NOMO-1 treated with DMSO at 0.1 percent for 48 hours (cell line): ENCODE measurements around the gene SPRTN.

Experiments
- DNase-seq: peaks from one replicate; lab custom pipeline; 2025; ENCODE audit not compliant: unreplicated experiment; lab: John Stamatoyannopoulos, UW

The SPRTN gene

DNA sequence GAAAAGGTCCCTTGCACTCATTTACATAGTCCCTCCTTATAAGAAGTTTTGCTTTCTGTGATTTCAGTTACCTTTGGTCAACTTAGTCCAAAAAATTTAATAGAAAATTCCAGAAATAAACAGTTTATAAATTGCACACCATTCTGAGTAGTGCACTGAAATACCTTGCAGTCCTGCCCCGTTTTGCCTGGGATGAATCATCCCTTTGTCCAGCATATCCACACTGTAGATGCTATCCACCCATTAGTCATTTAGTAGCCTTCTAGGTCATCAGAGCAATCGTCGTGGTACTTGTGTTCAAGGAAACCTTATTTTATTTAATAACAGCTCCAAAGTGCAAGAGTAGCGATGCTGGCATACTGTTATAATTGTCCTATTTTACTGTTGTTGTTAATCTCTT is 38.0 kb downstream of the SPRTN start:
- no peak for DNase-seq

DNA sequence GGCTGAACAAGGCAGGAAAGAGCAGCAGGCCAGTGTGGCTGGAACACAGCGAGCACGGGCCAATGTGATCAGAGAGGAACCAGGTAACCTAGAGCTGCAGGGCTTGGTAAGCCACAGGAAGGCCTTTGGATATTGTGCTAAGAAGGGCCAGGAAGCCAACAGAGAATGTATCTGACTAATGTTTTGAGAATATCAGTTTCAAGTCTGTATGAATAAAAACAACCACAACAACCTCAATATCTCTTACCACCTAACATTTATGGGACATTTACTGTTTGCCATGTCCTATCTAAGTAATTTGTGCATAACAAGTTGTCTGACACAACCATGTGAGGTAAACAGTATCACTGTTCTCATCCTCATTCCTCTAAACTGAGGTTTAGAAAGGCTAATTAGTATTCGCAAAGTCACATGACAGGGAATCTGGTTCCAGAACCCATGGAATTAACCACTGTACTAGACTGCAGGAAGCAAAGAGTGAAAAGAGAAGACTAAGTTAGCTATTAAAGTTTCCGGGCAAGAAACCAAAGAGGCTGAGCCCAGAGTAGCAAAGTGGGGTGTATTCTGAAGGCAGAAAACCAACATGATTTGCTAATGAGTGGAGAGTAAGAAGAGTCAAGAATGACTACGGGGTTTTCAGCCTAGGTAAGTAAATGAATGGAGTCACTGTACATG is 38.9 kb downstream of the SPRTN start:
- DNase-seq: no peak

DNA sequence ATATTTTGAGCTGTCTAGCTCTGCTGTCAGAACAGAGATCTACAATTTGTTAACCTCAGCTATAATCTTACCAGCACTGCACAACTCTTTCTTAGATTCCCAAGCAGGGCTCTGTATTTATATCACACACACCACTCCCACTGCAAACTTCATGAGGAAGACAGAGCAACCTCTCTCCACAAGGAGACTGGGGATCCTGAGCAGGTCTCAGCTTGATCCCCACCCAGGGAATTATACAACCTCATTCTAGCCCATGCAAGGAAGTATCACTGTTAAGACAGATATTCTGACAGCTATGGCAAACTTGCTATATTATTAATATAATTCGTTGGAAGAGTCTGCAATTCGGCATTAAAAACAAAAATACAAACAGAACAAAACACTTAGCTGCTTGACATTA is 43.6 kb downstream of the SPRTN start:
- DNase-seq: no peak

DNA sequence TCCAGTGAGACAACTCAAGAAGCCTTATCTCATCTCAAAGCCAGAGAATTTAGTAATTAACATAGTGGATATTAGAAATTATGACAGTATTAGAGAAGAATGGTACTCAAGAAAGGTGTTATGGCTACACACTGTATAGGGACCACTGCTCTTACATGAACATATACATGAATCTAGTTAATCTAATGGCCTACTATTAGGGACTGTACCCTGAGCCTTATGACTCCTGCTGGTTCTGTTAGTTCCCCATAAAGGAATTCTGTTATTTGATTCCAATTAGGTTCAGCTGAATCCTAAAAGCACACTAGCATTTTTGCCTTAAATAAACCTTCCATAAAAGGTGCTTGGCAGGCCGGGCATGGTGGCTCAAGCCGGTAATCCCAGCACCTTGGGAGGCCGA is 44.3 kb downstream of the SPRTN start:
- no peak for DNase-seq

DNA sequence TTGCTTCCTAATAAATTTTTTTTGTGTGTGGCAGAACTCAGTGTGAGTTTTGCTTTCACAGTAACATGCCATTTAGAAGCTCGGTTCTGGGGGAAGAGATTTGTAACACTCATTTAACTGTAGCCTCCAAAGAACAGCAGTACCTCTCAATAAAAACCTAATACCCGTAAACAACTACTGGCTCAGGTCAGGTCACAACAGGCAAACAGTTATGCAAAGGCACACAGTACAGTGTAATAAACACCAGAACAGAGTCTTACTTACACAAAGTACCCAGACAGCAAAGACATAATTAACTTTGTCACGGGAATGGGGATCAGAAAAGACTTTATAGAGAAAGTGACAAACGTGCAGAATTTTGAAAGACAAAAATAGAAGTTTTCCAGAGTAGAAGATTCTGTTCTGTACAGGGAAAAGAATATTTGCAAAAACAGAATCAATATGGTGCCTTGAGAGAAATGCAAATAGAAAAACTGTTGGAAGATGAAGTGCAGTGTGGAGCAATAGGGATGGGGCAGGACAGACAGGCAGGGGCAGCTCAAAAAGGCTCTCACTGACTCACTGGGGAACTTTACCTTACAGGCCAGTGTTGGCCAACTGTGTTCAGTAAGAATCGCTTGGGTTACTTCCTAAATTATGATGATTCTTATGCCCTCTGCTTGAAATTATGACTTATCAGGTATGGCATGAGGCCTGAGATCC is 45.2 kb downstream of the SPRTN start:
- DNase-seq: peak; percentile 79

DNA sequence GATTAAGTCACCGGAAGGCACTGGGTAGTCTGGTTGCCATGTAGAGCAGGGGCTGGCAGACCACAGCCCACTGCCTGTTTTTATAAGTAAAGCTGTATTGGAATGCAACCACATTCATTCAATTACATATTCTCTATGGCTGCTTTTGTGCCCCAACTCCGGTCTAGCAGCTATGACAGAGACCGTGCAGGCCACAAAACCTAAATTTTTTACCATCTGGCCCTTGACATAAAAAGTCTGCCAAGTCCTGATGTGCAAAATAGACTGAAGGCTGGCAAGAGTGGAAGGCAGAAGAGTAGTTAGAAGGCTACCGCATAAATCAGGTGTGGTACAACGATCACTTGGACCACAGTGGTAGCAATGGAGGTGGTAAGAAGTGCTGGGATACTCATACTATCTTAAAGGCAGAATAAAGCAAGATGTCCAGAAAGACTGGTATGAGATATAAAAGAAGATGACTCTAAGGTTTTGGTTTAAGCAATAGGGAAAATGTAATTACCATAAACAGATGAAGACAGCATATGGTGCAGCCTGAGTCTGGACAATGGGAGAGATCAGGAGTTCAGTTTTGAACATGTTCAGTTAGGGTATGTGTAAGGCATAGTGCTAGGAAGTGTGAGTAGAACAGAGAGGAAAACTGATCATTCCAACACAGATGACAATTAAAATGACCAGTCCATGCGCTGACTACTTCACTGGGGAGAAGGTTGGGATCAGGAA is 46.8 kb downstream of the SPRTN start:
- no peak for DNase-seq

DNA sequence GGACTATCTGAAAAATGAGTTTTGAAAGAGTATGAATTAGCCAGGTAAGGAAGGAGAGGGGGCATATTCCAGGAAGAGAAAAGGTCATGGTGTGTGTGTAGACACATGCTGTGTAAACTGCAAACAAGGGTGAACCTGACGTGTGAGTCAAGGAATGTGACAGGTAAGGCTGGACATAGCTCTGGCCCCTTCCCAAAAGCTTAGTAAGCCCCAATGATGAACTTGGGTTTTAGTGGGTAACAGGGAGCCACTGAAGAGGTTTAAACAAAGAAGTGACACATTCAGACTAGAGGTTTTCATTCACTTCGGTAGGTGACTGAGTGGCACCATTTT is 47.3 kb downstream of the SPRTN start:
- DNase-seq: no peak

DNA sequence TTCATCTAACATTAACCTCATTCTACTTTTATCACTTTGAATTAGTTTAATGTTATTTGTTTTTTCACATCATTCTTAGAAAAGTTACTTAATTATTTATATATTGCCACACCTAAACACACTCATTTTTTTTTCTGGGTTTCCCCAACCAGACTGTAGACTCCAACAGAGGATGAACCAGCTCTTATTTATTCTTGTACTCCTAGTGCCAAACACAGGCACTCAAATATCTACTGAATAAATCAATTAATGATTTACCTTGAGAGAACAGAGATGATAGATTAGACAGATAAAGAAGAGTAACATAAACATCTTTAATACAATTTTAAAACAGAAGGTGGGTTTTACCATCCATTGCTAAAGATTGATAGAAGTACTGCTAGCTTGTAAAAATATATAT is 48.4 kb downstream of the SPRTN start:
- DNase-seq: no peak

DNA sequence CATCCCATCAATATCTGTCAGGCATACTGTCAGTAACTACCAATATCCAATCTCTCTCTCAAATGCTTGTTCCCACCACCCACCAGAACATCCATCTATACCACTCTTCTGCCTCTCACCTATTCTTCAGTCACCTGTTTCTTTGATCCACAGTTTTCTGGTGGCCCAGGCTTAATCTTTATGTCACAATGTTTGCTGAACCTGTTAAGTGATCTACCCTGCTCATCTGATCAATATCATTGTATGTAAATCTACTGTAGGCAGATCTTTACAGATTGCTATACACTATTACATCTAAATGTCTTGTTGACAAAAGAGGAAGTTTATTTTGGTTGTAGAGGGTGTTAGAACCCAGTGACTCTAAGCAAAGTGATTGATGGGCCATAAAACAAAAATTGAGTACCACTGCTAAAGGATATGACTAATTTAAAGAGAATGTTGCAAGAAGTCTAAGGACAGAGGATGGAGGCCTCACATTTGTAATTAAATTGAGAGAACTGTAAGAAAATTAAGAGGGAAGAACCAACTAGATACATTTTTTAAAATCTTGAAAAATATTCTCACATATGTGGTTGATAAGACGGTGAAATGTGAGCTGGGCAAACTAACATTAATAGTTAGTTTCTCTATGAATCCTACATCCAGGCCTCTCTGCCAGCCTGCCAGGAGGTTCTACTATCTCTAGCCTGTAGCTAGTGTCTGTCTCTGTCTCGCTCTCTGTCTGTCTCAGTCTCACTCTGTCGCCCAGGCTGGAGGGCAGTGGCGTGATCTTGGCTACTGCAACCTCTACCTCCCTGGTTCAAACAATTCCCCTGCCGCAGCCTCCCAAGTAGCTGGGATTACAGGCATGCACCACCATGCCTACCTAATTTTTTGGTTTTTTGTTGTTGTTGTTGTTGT is 49.9 kb downstream of the SPRTN start:
- peak; percentile 96 for DNase-seq

DNA sequence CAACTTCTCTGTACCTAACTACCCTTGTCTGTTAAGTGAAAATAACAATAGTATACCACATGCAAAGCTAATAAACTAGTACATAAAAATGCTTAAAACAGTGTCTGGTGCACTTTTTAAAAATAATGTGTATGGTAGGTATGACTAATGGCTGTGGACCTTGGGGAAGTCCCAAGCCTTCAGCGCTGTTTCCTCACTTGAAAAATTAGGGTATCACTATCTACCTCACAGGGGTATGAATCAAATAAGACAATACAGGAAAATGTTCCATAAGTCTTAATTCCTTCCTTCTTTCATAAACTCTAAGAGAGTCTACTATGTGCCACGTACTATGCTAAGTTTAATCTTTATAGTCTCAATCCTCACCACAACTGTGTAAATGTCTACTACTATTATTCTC is 52.0 kb downstream of the SPRTN start:
- DNase-seq: no peak

DNA sequence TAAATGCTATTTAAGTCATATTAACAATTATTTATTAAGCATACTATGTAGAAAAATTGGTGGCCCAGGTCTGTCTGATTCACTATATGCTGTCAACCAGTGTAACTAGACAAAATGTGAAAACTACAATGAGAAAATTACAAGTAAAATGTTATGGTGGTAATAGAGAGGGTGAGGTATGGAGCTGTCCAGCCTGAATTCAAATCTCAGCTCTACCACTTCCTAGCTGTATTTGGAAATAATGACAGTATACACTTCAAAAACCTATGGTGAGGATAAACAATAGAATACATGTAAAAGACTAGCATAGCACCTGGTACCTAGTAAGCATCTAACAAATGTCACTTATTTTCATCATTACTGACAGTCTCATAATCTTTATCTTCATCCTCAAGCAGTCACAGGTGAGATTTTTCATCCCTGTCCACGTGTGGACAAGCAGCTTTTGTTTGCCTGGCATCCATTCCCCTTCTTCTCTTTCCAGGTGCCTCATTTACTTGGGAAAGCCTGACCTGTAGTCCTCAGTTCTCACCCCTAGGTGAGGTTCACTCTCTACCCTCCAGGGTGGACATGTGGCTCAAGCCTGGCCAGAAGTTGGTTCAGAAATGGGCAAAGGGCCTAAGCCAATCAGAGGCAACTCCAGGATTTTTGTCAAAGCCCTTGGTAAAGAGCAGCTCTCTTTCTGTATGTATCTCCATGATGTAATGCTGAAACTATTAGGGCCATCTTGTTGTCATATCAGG is 54.5 kb downstream of the SPRTN start:
- DNase-seq: no peak

DNA sequence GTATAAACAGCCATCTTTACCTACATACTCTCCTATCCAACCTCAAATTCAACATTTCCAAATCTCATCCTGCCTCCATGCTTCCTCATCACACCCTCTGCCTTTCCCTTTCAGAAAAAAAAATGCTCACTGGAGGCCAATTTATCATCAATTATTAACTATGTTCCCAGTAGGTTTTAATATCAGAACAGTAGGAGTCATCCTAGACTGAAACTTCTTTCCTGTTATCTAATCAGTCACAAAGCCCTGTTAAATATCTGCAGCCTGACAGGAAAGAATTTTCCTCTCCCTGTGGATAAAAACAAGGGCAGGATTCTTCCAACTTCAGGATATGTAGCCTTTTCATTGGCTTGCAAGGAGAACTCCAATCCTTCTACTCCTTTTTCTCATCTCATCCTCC is 55.6 kb downstream of the SPRTN start:
- DNase-seq: no peak

DNA sequence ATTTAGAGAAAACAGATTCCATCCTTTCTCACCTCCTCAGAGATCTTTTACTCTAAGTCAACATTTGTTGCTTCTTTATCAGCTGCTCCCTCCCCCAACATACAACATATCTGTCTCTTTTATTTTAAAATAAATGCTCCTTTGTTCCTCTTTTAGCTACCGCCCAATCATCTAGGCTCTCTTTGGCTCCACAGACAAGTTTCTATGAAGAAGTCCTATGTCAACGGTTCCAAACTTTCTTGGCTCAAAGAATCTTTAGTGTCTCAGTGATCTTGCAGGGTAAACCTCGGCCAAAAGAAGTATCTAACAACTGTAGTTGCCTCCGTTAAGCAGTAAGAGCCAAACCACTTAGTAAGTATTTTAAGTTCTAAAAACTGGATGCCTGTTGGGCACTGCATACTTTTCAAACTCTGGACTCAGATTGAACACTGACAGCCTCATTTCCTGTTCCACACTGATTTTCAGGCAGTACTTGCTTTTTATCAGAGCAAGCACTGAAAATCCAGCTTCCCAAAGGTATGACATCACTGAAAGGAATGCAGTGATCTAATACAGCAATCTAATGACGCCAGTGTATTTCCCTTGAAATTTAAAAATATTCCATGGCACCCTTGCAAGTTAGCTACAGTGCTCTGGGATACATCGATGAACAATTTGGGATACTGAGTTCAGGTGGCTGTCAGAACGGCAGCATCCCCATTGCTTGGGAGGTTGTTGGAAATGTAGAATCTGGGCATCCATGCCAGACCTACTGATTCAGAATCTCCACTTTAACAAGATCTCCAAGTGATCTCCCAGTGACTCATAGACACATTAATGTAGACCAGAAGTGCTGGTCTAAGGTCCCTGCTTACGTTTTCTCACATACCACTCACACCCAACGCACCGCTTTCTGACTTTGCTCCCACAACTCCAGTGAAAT is 57.2 kb downstream of the SPRTN start:
- DNase-seq: peak; percentile 68

DNA sequence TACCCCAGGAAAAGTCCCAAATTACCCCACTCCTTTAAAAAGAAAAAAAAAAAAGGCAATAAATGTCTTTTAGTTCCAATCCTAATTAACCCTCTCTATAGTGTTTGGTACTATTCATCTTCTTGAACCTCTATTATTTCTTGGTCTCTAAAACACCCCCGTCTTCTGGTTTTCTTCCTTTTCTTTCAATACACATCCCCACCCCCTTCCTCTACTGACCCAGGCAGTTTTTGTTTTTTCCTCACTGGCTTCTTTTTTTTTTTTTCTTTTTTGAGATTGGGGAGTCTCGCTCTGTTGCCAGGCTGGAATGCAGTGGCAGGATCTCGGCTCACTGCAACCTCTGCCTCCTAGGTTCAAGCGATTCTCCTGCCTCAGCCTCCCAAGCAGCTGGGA is 57.9 kb downstream of the SPRTN start:
- no peak for DNase-seq

DNA sequence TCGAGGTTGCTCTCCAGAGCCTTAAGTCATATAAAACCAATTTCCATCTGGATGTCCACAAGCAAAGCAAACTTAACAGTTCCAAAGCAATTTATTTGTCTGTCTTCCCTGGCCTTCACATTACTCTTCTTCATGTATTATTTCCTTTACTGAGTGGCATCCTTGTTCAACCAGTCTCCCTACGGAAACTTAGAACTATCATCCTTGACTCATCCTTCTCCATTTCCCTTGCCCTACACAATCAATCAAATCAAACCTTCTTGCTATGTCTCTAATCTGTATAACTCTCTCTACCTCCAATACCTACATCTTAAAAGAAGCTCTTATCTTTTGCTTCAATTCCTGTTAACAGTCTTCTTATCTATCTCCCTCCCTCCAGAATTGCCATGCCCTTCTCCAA is 58.5 kb downstream of the SPRTN start:
- DNase-seq: no peak

DNA sequence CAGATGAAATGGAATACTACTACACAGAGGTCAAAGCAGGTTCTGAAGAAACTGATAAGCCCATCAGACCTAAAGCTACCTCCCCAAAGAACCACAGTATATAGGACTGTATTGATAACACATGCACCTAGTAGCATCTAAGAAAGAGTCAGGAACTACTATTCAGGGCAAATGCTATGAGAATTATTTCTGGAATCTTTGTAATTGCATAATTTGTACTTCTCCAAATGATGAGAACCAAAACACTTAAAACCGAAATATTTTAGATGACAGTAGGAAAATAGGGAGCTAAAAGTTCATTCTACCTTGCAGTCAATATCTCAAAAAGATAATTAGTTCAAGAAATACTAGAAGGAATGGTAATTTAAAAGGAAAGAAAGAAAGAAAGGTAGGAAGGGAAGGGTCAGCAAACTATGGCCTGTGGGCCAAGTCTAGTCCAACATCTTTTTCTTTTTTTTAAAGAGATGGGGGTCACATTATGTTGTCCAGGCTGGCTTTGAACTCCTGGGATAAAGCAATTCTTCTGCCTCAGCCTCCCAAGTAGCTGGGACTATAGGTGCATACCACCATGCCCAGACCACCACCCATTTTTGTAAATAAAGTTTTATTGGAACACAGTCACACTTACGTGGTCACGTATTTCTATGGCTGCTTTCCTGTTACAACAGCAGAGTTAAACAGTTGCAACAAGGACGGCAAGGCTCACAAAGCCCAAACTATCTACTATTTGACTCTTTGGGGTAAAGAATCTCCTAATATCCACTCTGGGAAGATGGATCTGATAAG is 60.0 kb downstream of the SPRTN start:
- no peak for DNase-seq

DNA sequence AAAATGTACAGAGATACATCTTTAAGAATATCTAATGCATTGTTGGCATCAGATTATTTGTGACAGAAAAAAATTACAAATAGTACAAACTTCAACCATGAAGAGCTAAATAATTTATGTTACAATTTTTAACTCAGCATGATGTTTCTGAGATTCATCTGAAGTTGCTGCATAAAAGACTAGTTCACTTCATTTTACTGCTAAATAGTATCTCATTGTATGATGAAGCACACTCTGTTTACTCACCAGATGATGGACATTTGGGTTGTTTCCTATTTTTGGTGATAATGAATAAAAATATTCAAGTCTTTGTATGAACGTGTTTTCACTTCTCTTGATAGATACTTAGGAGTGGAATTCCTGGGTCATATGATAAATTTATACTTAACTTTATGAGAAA is 63.4 kb downstream of the SPRTN start:
- DNase-seq: no peak

DNA sequence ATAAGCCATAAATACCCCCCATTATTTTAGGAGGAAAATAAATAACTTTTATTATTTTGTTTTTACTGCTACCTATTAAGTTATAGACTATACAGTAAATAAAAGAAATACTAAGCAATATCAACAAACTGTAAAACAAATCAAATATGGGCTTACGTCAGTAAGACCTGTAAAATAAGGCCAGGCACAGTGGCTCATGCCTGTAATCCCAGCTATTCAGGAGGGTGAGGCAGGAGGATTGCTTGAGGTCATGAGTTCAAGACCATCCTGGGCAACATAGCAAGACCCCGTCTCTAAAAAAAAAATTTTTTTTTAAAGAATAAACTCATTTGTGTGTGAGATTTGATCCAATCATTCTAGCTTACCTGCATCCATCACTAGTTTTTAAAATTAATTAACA is 66.2 kb downstream of the SPRTN start:
- no peak for DNase-seq
